ENCODE measurements around the gene DOP1B.

DNA sequence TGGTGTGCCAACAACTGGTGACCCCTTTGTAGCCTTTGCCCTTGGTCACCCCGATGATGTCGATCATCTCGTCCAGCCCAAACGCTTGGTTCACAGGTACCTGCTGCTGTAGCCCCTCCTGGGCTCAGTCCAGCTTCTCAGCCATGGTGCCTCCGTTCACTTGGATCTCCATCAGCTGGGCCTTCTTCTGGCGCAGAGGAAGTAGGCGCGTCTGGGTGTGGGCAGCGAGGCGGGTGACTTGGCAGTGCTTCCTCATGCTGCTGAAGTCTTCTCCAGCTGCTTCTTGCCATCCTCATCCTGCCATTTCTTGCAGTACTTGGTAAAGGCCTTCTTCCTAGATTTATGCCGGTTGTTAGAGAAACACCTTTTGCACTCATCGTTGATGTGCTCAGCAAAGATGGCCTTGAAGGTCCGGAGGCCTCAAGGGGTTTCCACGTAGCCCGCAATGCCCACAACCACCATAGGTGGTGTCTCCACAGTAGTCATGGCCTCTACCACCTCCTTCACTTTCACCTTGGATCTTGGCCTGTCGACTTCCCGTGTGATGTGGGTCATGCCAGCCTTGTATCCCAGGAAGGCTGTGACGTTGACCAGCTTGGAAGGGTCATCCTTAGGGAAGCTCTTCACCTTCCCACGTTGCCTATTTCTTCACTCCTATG is 13.0 kb downstream of the DOP1B start:
- TF ChIP-seq SMC3 (IDR thresholded peaks at IDR 0.05; ENCODE audit: low read depth, low read length) (no peak), POLR2A (IDR thresholded peaks at IDR 0.05; ENCODE audit: low read depth, low read length) (no peak), MXI1 (IDR thresholded peaks at IDR 0.05; ENCODE audit: borderline replicate concordance, low read depth, low read length) (no peak), CEBPB (IDR thresholded peaks at IDR 0.05; ENCODE audit: low read depth, low read length) (no peak), RAD21 (IDR thresholded peaks at IDR 0.05; ENCODE audit: low read length) (no peak), RCOR1 (IDR thresholded peaks at IDR 0.05; ENCODE audit: insufficient replicate concordance, low read length) (no peak), RFX5 (IDR thresholded peaks at IDR 0.05; ENCODE audit: low read depth, low read length) (no peak), FOS (IDR thresholded peaks at IDR 0.05; ENCODE audit: low read depth, low read length) (no peak)
- TF ChIP-seq, protein P1, sequence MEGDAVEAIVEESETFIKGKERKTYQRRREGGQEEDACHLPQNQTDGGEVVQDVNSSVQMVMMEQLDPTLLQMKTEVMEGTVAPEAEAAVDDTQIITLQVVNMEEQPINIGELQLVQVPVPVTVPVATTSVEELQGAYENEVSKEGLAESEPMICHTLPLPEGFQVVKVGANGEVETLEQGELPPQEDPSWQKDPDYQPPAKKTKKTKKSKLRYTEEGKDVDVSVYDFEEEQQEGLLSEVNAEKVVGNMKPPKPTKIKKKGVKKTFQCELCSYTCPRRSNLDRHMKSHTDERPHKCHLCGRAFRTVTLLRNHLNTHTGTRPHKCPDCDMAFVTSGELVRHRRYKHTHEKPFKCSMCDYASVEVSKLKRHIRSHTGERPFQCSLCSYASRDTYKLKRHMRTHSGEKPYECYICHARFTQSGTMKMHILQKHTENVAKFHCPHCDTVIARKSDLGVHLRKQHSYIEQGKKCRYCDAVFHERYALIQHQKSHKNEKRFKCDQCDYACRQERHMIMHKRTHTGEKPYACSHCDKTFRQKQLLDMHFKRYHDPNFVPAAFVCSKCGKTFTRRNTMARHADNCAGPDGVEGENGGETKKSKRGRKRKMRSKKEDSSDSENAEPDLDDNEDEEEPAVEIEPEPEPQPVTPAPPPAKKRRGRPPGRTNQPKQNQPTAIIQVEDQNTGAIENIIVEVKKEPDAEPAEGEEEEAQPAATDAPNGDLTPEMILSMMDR (conservative IDR thresholded peaks at IDR 0.05; ENCODE audit: low read depth, low read length) = no peak
- TF ChIP-seq, protein P2, sequence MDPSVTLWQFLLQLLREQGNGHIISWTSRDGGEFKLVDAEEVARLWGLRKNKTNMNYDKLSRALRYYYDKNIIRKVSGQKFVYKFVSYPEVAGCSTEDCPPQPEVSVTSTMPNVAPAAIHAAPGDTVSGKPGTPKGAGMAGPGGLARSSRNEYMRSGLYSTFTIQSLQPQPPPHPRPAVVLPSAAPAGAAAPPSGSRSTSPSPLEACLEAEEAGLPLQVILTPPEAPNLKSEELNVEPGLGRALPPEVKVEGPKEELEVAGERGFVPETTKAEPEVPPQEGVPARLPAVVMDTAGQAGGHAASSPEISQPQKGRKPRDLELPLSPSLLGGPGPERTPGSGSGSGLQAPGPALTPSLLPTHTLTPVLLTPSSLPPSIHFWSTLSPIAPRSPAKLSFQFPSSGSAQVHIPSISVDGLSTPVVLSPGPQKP (IDR thresholded peaks at IDR 0.05; ENCODE audit: borderline replicate concordance, low read depth, low read length) = no peak

All from IMR-90 (cell line).